AG20443 (cell line): ENCODE data around the gene LGALS9B.
"Not testable (repeated sequence)": the region's sequence is repeated elsewhere in the genome, so short reads cannot be mapped to it uniquely, and the experiment has no call there.

Experiments used
- DNase-seq: peaks from one replicate; pipeline ENCODE4 v3.0.0; 2012; ENCODE audit warnings: low spot score, mixed read lengths

The LGALS9B gene

DNA sequence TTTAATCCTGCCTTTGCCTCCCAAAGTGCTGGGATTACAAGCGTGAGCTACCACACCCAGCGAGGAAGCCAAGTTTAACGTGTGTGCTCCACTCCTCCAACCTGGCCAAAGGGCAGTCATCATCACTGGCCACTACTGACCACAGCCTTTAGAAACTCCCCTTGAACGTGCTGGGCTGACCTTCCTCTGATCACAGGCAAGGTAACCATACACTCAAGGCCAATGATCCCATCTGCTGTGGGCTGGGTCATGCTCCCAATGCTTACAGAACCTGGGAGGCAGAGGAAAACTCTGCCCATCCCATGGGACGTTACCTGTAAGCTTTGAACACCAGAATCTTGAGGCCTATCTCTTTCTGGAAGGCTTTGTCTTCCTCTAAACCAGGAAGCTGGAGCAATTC lies 51.9 kb downstream of the LGALS9B start:
- DNase-seq: not testable (repeated sequence)

- not testable (repeated sequence) for DNase-seq
These were observed 65.9 kb downstream of the LGALS9B start for GRCh38 chr17:20401306-20402022.

DNA sequence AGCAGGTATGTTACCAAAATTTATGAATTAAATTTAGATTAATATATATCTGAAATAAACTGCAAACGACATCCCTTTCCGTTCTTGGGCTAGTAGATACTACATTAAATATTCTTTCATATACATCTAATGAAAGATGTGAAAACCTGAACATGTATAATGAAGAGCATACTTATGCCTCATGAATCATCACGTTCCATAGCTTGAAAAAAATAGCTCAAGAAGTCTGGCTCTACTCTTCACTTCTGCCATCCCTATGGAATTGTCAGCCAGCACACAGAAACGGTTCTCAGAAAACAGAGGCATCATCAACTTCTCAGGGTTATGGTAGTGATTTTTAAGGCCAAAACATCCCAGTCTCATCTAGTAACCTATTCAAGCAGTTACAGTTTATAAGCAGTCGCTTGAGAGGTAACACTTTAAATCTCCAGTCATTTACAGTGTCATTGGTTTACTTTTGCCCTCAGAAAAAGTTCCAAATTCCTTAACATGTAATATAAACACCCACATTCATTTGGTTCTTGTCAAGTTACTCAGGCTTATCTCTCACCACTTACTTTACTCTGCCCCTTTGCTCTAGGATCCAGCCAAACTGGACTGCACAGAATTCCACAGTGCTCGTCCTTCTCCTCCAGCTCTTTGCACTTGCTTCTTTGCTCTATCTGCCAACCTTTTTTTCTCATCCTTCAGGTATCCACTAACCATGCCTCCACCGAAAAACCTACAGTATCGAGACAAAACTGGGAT lies 66.6 kb downstream of the LGALS9B start:
- not testable (repeated sequence) for DNase-seq
